Measurements from ENCODE around the gene ENTPD5. TPM values are rescaled to one million over a fixed set of nuclear protein-coding genes. Genes with fewer than 3 reads are reported as not detected.

Gene ENTPD5
- total RNA-seq, 1 donor from 2014 or later: 10.4 TPM

GRCh38 chr14:74049876-74050495 is 30.9 kb upstream of the ENTPD5 start:
- Mint-ChIP-seq H3K4me3 (no peak overlapping the region), H3K36me3 (ENCODE audit: low read depth) (no peaks in the 10 kb centered on the region), H3K27me3 (no peaks in the 10 kb centered on the region), H3K9me3 (no peaks in the 10 kb centered on the region), H3K4me1 (peaks cover 10% of the 10 kb centered on the region), H3K27ac (no peak overlapping the region)
- intact Hi-C loops (cut with micrococcal nuclease): no loop called here
- ATAC-seq (ENCODE audit: low read depth): peak; percentile 21
- DNase-seq: no peak
- CTCF ChIA-PET: no interaction called here
- TF ChIP-seq, protein P1, sequence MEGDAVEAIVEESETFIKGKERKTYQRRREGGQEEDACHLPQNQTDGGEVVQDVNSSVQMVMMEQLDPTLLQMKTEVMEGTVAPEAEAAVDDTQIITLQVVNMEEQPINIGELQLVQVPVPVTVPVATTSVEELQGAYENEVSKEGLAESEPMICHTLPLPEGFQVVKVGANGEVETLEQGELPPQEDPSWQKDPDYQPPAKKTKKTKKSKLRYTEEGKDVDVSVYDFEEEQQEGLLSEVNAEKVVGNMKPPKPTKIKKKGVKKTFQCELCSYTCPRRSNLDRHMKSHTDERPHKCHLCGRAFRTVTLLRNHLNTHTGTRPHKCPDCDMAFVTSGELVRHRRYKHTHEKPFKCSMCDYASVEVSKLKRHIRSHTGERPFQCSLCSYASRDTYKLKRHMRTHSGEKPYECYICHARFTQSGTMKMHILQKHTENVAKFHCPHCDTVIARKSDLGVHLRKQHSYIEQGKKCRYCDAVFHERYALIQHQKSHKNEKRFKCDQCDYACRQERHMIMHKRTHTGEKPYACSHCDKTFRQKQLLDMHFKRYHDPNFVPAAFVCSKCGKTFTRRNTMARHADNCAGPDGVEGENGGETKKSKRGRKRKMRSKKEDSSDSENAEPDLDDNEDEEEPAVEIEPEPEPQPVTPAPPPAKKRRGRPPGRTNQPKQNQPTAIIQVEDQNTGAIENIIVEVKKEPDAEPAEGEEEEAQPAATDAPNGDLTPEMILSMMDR (IDR thresholded peaks at IDR 0.05): no peak
- POLR2A ChIA-PET: no interaction called here

GRCh38 chr14:74048281-74048680 is 29.2 kb upstream of the ENTPD5 start:
- H3K9me3 Mint-ChIP-seq: no peaks in the 10 kb centered on the region
- no peak overlapping the region for H3K4me3 Mint-ChIP-seq
- POLR2A ChIA-PET: interaction anchor here (0.6 kb wide), 1 partner anchor 922 kb away, joined by 4 read pairs; no protein-coding TSS in a partner anchor
- TF ChIP-seq, protein P1 (IDR thresholded peaks at IDR 0.05): no peak
- DNase-seq (no peak), ATAC-seq (ENCODE audit: low read depth) (no peak)
- CTCF ChIA-PET: no interaction called here
- H3K36me3 Mint-ChIP-seq (ENCODE audit: low read depth): no peaks in the 10 kb centered on the region
- intact Hi-C loops (cut with micrococcal nuclease): no loop called here
- H3K4me1 Mint-ChIP-seq: peaks cover 10% of the 10 kb centered on the region
- H3K27me3 Mint-ChIP-seq: no peaks in the 10 kb centered on the region
- no peak overlapping the region for H3K27ac Mint-ChIP-seq

DNA sequence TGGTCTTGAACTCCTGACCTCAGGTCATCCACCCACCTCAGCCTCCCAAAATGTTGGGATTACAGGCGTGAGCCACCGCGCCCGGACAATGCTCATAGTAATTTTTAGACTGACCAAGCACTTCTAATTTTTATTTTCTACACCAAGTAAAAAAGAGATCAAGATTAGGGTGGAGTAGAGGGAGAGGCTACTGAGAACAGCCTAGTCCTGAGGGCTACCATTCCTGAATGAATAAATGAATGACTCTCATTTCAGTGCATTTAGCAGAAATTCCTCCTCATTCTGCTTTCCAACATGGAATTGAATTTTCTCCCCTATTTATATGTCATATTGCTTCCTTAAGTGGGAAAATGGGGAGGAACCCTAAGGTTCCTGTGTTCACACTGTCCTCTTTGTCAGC is 26.4 kb upstream of the ENTPD5 start:
- no peak for ATAC-seq (ENCODE audit: low read depth)
- ChIA-PET CTCF (no interaction called here), POLR2A (no interaction called here)
- Mint-ChIP-seq H3K27ac (no peak overlapping the region), H3K4me3 (no peak overlapping the region), H3K4me1 (peaks cover 10% of the 10 kb centered on the region), H3K27me3 (no peaks in the 10 kb centered on the region), H3K9me3 (no peaks in the 10 kb centered on the region), H3K36me3 (ENCODE audit: low read depth) (no peaks in the 10 kb centered on the region)
- no peak for DNase-seq
- intact Hi-C loops (cut with micrococcal nuclease): no loop called here
- TF ChIP-seq, protein P1 (IDR thresholded peaks at IDR 0.05): no peak

GRCh38 chr14:74042296-74042695 is 23.2 kb upstream of the ENTPD5 start:
- POLR2A ChIA-PET: no interaction called here
- Mint-ChIP-seq H3K4me3 (no peak overlapping the region), H3K4me1 (no peaks in the 10 kb centered on the region), H3K27me3 (no peaks in the 10 kb centered on the region), H3K9me3 (no peaks in the 10 kb centered on the region), H3K36me3 (ENCODE audit: low read depth) (no peaks in the 10 kb centered on the region), H3K27ac (no peak overlapping the region)
- ATAC-seq (ENCODE audit: low read depth) (no peak), DNase-seq (no peak)
- CTCF ChIA-PET: interaction anchor here (0.7 kb wide), 1 partner anchor 98 kb away, joined by 3 read pairs; no protein-coding TSS in a partner anchor
- intact Hi-C loops (cut with micrococcal nuclease): no loop called here
- TF ChIP-seq, protein P1 (IDR thresholded peaks at IDR 0.05): no peak

DNA sequence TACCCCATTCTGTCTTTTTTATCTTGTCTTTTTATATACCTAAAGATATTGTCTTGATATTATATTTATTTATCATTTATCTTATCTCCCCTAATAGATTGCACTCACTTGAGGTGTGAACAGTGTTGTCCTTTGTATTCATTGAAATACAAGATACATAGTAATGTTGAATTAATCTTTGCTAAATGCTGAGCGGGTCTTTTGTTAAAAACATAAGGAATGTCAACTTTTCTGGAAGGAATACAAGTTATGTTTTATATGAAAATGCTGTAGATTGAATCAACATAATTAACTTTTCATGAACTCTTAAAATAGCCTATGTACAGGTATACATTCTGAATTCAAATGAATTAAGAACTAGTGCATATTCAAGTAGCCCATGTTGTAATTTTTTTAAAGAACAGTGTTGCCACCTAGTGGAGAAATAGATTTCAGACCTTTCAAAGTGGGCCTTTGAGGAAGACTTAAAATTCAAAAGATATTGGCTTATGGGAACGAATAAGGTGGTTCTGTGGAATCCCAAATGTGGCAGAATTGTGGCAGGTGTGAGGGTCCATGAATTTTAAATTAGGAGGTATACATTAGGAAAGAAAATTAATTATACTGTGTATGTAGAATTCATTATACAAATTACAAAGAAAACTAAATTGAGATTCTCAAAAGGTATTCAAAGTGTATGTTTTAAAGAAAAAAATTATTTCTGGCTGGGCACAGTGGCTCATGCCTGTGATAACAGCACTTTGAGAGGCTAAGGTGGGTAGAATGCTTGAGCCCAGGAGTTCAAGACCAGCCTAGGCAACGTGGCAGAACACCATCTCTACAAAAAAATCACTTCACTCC is 19.2 kb upstream of the ENTPD5 start:
- intact Hi-C loops (cut with micrococcal nuclease): loop anchor here (2.0 to 5.0 kb wide), 2 partner anchors 309 to 531 kb away; no protein-coding TSS in a partner anchor
- H3K4me1 Mint-ChIP-seq: no peaks in the 10 kb centered on the region
- no peaks in the 10 kb centered on the region for H3K36me3 Mint-ChIP-seq (ENCODE audit: low read depth)
- H3K27ac Mint-ChIP-seq: no peak overlapping the region
- CTCF ChIA-PET: no interaction called here
- H3K4me3 Mint-ChIP-seq: no peak overlapping the region
- TF ChIP-seq, protein P1 (IDR thresholded peaks at IDR 0.05): peak; percentile 91
- ATAC-seq (ENCODE audit: low read depth) (no peak), DNase-seq (no peak)
- no peaks in the 10 kb centered on the region for H3K27me3 Mint-ChIP-seq
- POLR2A ChIA-PET: no interaction called here
- H3K9me3 Mint-ChIP-seq: no peaks in the 10 kb centered on the region
